Parathyroid adenoma (tissue), 2 donors: ENCODE results near the gene CCL1.

Experiments
- H2AFZ ChIP-seq: fragments of 300-600 bp; sonication (generic); one replicate; pipeline ENCODE4 v1.7.0; 2017; ENCODE audit warnings: antibody characterized with exemption, mild to moderate bottlenecking
- H3K27ac ChIP-seq: fragments of 300-600 bp; sonication (generic); one replicate; pipeline ENCODE4 v1.7.0; 2017
- H3K27me3 ChIP-seq: fragments of 300-600 bp; sonication (generic); one replicate; pipeline ENCODE4 v1.7.0; 2017; ENCODE audit warnings: low read length; ENCODE audit not compliant: control insufficient read depth, insufficient read depth
- H3K36me3 ChIP-seq: fragments of 300-600 bp; sonication (generic); one replicate; pipeline ENCODE4 v1.7.0; 2017; ENCODE audit warnings: low read length; ENCODE audit not compliant: control insufficient read depth, insufficient read depth
- H3K4me1 ChIP-seq: fragments of 300-600 bp; sonication (generic); one replicate; pipeline ENCODE4 v1.7.0; 2017; ENCODE audit warnings: control low read depth
- H3K4me2 ChIP-seq: fragments of 300-600 bp; sonication (generic); one replicate; pipeline ENCODE4 v1.7.0; 2017; ENCODE audit warnings: low read length
- H3K4me3 ChIP-seq: fragments of 300-600 bp; sonication (generic); one replicate; pipeline ENCODE4 v1.7.0; 2017; ENCODE audit warnings: low read depth, low read length
- H3K79me2 ChIP-seq: fragments of 300-600 bp; sonication (generic); one replicate; pipeline ENCODE4 v1.7.0; 2017; ENCODE audit warnings: control low read depth
- H3K9ac ChIP-seq: fragments of 300-600 bp; sonication (generic); one replicate; pipeline ENCODE4 v1.7.0; 2017; ENCODE audit warnings: mild to moderate bottlenecking
- H3K9me3 ChIP-seq: fragments of 300-600 bp; sonication (generic); one replicate; pipeline ENCODE4 v1.7.0; 2017; ENCODE audit warnings: low read length; ENCODE audit not compliant: control insufficient read depth
- CTCF ChIP-seq: fragments of 300-600 bp; sonication (generic); IDR thresholded peaks from one replicate; pipeline ENCODE4 v1.7.0; 2017; ENCODE audit warnings: antibody characterized with exemption, mild to moderate bottlenecking
- donor health status: primary hyperparathyroidism.

CCL1 gene

GRCh38 chr17:34370376-34370996, 7.5 kb upstream of the CCL1 start:
- no peak for TF ChIP-seq CTCF
- no peak overlapping the region for H3K4me2 ChIP-seq
- no peak overlapping the region for H2AFZ ChIP-seq
- H3K36me3 ChIP-seq, result no peaks in the 10 kb centered on the region
- H3K79me2 ChIP-seq, result no peaks in the 10 kb centered on the region
- no peak overlapping the region for H3K4me3 ChIP-seq
- H3K27ac ChIP-seq, result no peak overlapping the region
- no peaks in the 10 kb centered on the region for H3K27me3 ChIP-seq
- H3K9ac ChIP-seq, result no peak overlapping the region
- H3K4me1 ChIP-seq, result no peaks in the 10 kb centered on the region
- no peaks in the 10 kb centered on the region for H3K9me3 ChIP-seq

GRCh38 chr17:34369571-34369970, 6.5 kb upstream of the CCL1 start:
- Histone ChIP-seq H3K79me2 (no peaks in the 10 kb centered on the region), H3K4me2 (no peak overlapping the region), H3K4me1 (no peaks in the 10 kb centered on the region), H3K9me3 (no peaks in the 10 kb centered on the region), H3K9ac (no peak overlapping the region), H3K36me3 (no peaks in the 10 kb centered on the region), H3K27me3 (no peaks in the 10 kb centered on the region), H2AFZ (no peak overlapping the region), H3K4me3 (no peak overlapping the region), H3K27ac (no peak overlapping the region)
- no peak for TF ChIP-seq CTCF

GRCh38 chr17:34368946-34369500, 6.0 kb upstream of the CCL1 start:
- H3K4me2 ChIP-seq, result no peak overlapping the region
- no peak overlapping the region for H2AFZ ChIP-seq
- H3K9ac ChIP-seq, result no peak overlapping the region
- no peaks in the 10 kb centered on the region for H3K79me2 ChIP-seq
- no peaks in the 10 kb centered on the region for H3K4me1 ChIP-seq
- no peak overlapping the region for H3K27ac ChIP-seq
- no peak for TF ChIP-seq CTCF
- no peaks in the 10 kb centered on the region for H3K27me3 ChIP-seq
- H3K36me3 ChIP-seq, result no peaks in the 10 kb centered on the region
- H3K9me3 ChIP-seq, result no peaks in the 10 kb centered on the region
- H3K4me3 ChIP-seq, result no peak overlapping the region

- H3K4me1 ChIP-seq, result no peaks in the 10 kb centered on the region
- no peak overlapping the region for H3K4me2 ChIP-seq
- H3K27ac ChIP-seq, result no peak overlapping the region
- H2AFZ ChIP-seq, result no peak overlapping the region
- H3K27me3 ChIP-seq, result no peaks in the 10 kb centered on the region
- H3K36me3 ChIP-seq, result no peaks in the 10 kb centered on the region
- no peaks in the 10 kb centered on the region for H3K79me2 ChIP-seq
- H3K9me3 ChIP-seq, result no peaks in the 10 kb centered on the region
- no peak overlapping the region for H3K4me3 ChIP-seq
- TF ChIP-seq CTCF, result no peak
- no peak overlapping the region for H3K9ac ChIP-seq
Measured at GRCh38 chr17:34368196-34368945, 5.3 kb upstream of the CCL1 start.
